CD4-positive, alpha-beta T cell treated with Interleukin-12 subunit alpha and Interleukin-12 subunit beta, for 1 hour (primary cell): ENCODE data around the gene ETFDH.

Experiments
- DNase-seq: peaks from one replicate; pipeline ENCODE4 v3.0.0-alpha.2; 2020

The ETFDH gene

GRCh38 chr4:158756588-158756987, 84.5 kb downstream of the ETFDH start:
- no peak for DNase-seq

- DNase-seq = no peak
Observed at GRCh38 chr4:158758142-158758541, 86.0 kb downstream of the ETFDH start.

- no peak for DNase-seq
Observed at GRCh38 chr4:158758703-158759102, 86.6 kb downstream of the ETFDH start.
